ENCODE results near the gene RNF167. TPM values are rescaled to one million over a fixed set of nuclear protein-coding genes. Genes with fewer than 3 reads are reported as not detected.

The RNF167 gene
- total and polyA plus RNA-seq, 9 donors: 22.7 to 221 (median 79.4) TPM

Small RNA genes within 50 kb of the gene (microRNA-seq; reads per million reads assigned to microRNA genes)
- gene MIR6864: 0 reads per million in 3 donors
- gene MIR6865: 0 reads per million in 3 donors

Small RNA genes within 50 kb of the gene (small RNA-seq; reads per million reads assigned to genes)
- gene MIR6864 (not detected), gene MIR6865 (not detected)

Other genes with a start within 250 kb of the RNF167 start
- gene PELP1, start 236.1 kb upstream of the RNF167 start, total RNA-seq: 10 to 100 TPM; 19.2 to 75.0 (median 63.1) TPM
- gene PELP1, start 236.1 kb upstream of the RNF167 start, polyA plus RNA-seq: 10 to 100 TPM; 13.5 to 25.6 TPM
- 10 to 100 TPM; 13.4 to 38.2 (median 30.6) TPM for gene ARRB2, start 229.6 kb upstream of the RNF167 start, total RNA-seq
- 10 to 100 TPM; 16.4 to 40.6 TPM for gene ARRB2, start 229.6 kb upstream of the RNF167 start, polyA plus RNA-seq
- 10 to 100 TPM; 10.7 to 21.8 (median 15.4) TPM for gene MED11, start 208.8 kb upstream of the RNF167 start, total RNA-seq
- gene MED11, start 208.8 kb upstream of the RNF167 start, polyA plus RNA-seq: 10 to 100 TPM; 18.0 TPM
- gene ZMYND15, start 200.4 kb upstream of the RNF167 start, total RNA-seq: 1 to 10 TPM in 3 of 7 donors, under 1 TPM in 4; 0.36 to 1.4 (median 0.99) TPM
- under 1 TPM; 0.33 to 0.57 TPM for gene ZMYND15, start 200.4 kb upstream of the RNF167 start, polyA plus RNA-seq
- gene CXCL16, start 200.3 kb upstream of the RNF167 start, total RNA-seq: 10 to 100 TPM in 6 of 7 donors, 1 to 10 TPM in 1; 5.8 to 30.7 (median 16.8) TPM
- gene CXCL16, start 200.3 kb upstream of the RNF167 start, polyA plus RNA-seq: 10 to 100 TPM in 1 of 2 donors, 1 to 10 TPM in 1; 7.6 to 41.6 TPM
- gene TM4SF5, start 168.4 kb upstream of the RNF167 start, total RNA-seq: under 1 TPM in 2 of 7 donors, not detected in 5; 0.31 to 0.83 TPM
- not detected for gene TM4SF5, start 168.4 kb upstream of the RNF167 start, polyA plus RNA-seq
- 1 to 10 TPM in 5 of 7 donors, under 1 TPM in 2; 0.69 to 3.5 (median 1.3) TPM for gene VMO1, start 153.9 kb upstream of the RNF167 start, total RNA-seq
- gene VMO1, start 153.9 kb upstream of the RNF167 start, polyA plus RNA-seq: 1 to 10 TPM in 1 of 2 donors, not detected in 1; 1.1 TPM
- gene GLTPD2, start 151.3 kb upstream of the RNF167 start, total RNA-seq: not detected
- not detected for gene GLTPD2, start 151.3 kb upstream of the RNF167 start, polyA plus RNA-seq
- gene PSMB6, start 144.1 kb upstream of the RNF167 start, total RNA-seq: 100 to 1,000 TPM in 1 of 7 donors, 10 to 100 TPM in 6; 74.6 to 123 (median 87.9) TPM
- gene PSMB6, start 144.1 kb upstream of the RNF167 start, polyA plus RNA-seq: 100 to 1,000 TPM in 1 of 2 donors, 10 to 100 TPM in 1; 87.8 to 111 TPM
- 10 to 100 TPM; 16.2 to 53.3 (median 42.7) TPM for gene PLD2, start 133.1 kb upstream of the RNF167 start, total RNA-seq
- gene PLD2, start 133.1 kb upstream of the RNF167 start, polyA plus RNA-seq: 10 to 100 TPM; 20.3 to 31.4 TPM
- 100 to 1,000 TPM in 4 of 7 donors, 10 to 100 TPM in 3; 37.6 to 177 (median 108) TPM for gene MINK1, start 106.9 kb upstream of the RNF167 start, total RNA-seq
- gene MINK1, start 106.9 kb upstream of the RNF167 start, polyA plus RNA-seq: 10 to 100 TPM; 66.4 to 71.9 TPM
- gene C17orf107, start 40.7 kb upstream of the RNF167 start, total RNA-seq: 10 to 100 TPM in 2 of 7 donors, 1 to 10 TPM in 5; 6.0 to 11.8 (median 8.6) TPM
- 1 to 10 TPM; 1.1 to 4.4 TPM for gene C17orf107, start 40.7 kb upstream of the RNF167 start, polyA plus RNA-seq
- 1 to 10 TPM in 4 of 7 donors, under 1 TPM in 3; 0.34 to 1.4 (median 1.0) TPM for gene CHRNE, start 37.2 kb upstream of the RNF167 start, total RNA-seq
- 1 to 10 TPM in 1 of 2 donors, under 1 TPM in 1; 0.53 to 1.1 TPM for gene CHRNE, start 37.2 kb upstream of the RNF167 start, polyA plus RNA-seq
- gene GP1BA, start 8.0 kb upstream of the RNF167 start, total RNA-seq: under 1 TPM in 1 of 7 donors, not detected in 6; 0.10 TPM
- gene GP1BA, start 8.0 kb upstream of the RNF167 start, polyA plus RNA-seq: under 1 TPM in 1 of 2 donors, not detected in 1; 0.04 TPM
- gene SLC25A11, start 222 bp upstream of the RNF167 start, total RNA-seq: 10 to 100 TPM; 18.7 to 55.4 (median 42.3) TPM
- gene SLC25A11, start 222 bp upstream of the RNF167 start, polyA plus RNA-seq: 10 to 100 TPM; 12.7 to 44.1 TPM
- gene PFN1, start 8.3 kb downstream of the RNF167 start, total RNA-seq: 100 to 1,000 TPM; 201 to 415 (median 323) TPM
- 100 to 1,000 TPM; 254 to 542 TPM for gene PFN1, start 8.3 kb downstream of the RNF167 start, polyA plus RNA-seq
- gene ENO3, start 10.9 kb downstream of the RNF167 start, total RNA-seq: 1 to 10 TPM; 2.5 to 6.1 (median 4.1) TPM
- gene ENO3, start 10.9 kb downstream of the RNF167 start, polyA plus RNA-seq: 1 to 10 TPM; 1.8 to 5.0 TPM
- 10 to 100 TPM; 30.4 to 55.2 (median 38.6) TPM for gene SPAG7, start 27.5 kb downstream of the RNF167 start, total RNA-seq
- gene SPAG7, start 27.5 kb downstream of the RNF167 start, polyA plus RNA-seq: 10 to 100 TPM; 31.7 to 60.6 TPM
- gene CAMTA2, start 47.4 kb downstream of the RNF167 start, total RNA-seq: 10 to 100 TPM; 10.2 to 71.2 (median 35.7) TPM
- gene CAMTA2, start 47.4 kb downstream of the RNF167 start, polyA plus RNA-seq: 10 to 100 TPM; 21.6 to 33.0 TPM
- gene INCA1, start 57.3 kb downstream of the RNF167 start, total RNA-seq: 1 to 10 TPM in 6 of 7 donors, under 1 TPM in 1; 0.95 to 5.0 (median 1.9) TPM
- gene INCA1, start 57.3 kb downstream of the RNF167 start, polyA plus RNA-seq: 1 to 10 TPM; 1.5 to 2.8 TPM
- gene KIF1C, start 57.7 kb downstream of the RNF167 start, total RNA-seq: 100 to 1,000 TPM in 4 of 7 donors, 10 to 100 TPM in 3; 17.5 to 129 (median 105) TPM
- gene KIF1C, start 57.7 kb downstream of the RNF167 start, polyA plus RNA-seq: 10 to 100 TPM; 31.5 to 60.1 TPM
- 1 to 10 TPM in 1 of 7 donors, under 1 TPM in 3, not detected in 3; 0.08 to 1.0 (median 0.19) TPM for gene SLC52A1, start 95.2 kb downstream of the RNF167 start, total RNA-seq
- not detected for gene SLC52A1, start 95.2 kb downstream of the RNF167 start, polyA plus RNA-seq
- 1 to 10 TPM; 3.6 to 8.4 (median 7.6) TPM for gene ZFP3, start 138.2 kb downstream of the RNF167 start, total RNA-seq
- 1 to 10 TPM; 3.3 to 6.5 TPM for gene ZFP3, start 138.2 kb downstream of the RNF167 start, polyA plus RNA-seq
- gene ZNF232, start 171.6 kb downstream of the RNF167 start, total RNA-seq: 10 to 100 TPM in 4 of 7 donors, 1 to 10 TPM in 3; 7.8 to 15.3 (median 11.1) TPM
- 10 to 100 TPM in 1 of 2 donors, 1 to 10 TPM in 1; 9.1 to 11.8 TPM for gene ZNF232, start 171.6 kb downstream of the RNF167 start, polyA plus RNA-seq
- gene USP6, start 175.8 kb downstream of the RNF167 start, total RNA-seq: 1 to 10 TPM in 3 of 7 donors, under 1 TPM in 4; under 0.01 to 2.0 (median 0.86) TPM
- gene USP6, start 175.8 kb downstream of the RNF167 start, polyA plus RNA-seq: under 1 TPM; 0.20 to 0.68 TPM

Measured in ovary (tissue), 9 donors.